H1 (cell line): ENCODE results near the gene HLA-F. TPM values are rescaled to one million over a fixed set of nuclear protein-coding genes. Genes with fewer than 3 reads are reported as not detected.

Experiments
- TAF1 ChIP-seq: IDR thresholded peaks from 2 replicates; pipeline ENCODE4 v1.6.1; 2011; ENCODE audit warnings: mild to moderate bottlenecking, low read depth, low read length
- YY1 ChIP-seq: IDR thresholded peaks from 2 replicates; pipeline ENCODE4 v1.6.1; 2011; ENCODE audit warnings: low read depth, mild to moderate bottlenecking, low read length
- polyA plus RNA-seq, 7 experiments: library from polyadenylated mRNA; depleted of rRNA in 3 of 7; stranded (reverse) in 5 of 7; unstranded in 2 of 7; fragments of >200 nt in 5 of 7; fragments of 200-250 nt in 2 of 7; gene quantifications; 1 replicate in 5 of 7; 2 replicates in 1 of 7; 4 replicates in 1 of 7; pipeline versions ENCODE4 v1.2.1 to v1.2.3, GENCODE V29; 2011 to 2013; ENCODE audit warnings: missing spikeins in 2 of 7, mixed read lengths in 2 of 7
- total RNA-seq: library from RNA; stranded (reverse); fragmentation: NEBNext Ultra II Directional; extraction: Animal tissue kit (Norgen Biotek cat#: 25700); gene quantifications from 2 replicates; pipeline ENCODE4 v1.2.1, GENCODE V29; 2021
- TF ChIP-seq, protein P1 (sequence below): fragments of 300-600 bp; sonication (generic); IDR thresholded peaks from 2 replicates; pipeline ENCODE4 v1.7.1; 2012; ENCODE audit warnings: low read length, moderate library complexity, mild to moderate bottlenecking, inconsistent platforms; ENCODE audit not compliant: insufficient replicate concordance

The HLA-F gene
- total and polyA plus RNA-seq, 2 of the 8 experiments (the other 6 are each of a cell fraction or from before 2014, with no cell fraction given) = 9.6 to 11.7 TPM

DNA sequence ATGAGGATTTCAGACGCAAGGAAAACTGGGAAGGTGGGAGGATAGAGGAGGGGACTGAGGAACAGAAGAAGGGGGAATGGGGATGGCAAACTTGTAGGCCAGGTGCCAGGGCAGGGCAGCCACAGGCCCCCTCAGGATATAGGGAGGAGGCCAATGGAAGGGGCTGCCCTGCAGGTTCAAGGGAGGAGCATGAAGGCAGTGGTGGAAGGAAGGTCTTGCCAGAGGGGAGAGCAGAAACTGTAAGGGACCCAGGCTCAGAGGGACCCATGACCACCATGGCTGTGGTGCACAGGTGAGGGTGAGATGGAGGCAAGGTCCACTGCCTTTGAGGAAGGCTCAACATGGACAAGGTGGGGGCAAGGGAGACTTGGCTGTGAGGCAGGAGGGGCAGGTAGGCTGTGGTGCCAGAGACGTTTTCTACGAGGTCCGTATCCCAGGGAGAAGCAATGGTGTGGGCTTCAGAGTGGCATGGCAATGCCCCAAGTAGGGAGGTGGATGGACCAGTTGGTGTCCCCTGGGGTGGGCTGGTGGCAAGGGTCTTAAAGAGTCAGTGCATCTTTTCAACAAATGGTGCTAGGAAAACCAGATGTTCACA, 22.7 kb downstream of the HLA-F start (continued):
- TF ChIP-seq, protein P1, sequence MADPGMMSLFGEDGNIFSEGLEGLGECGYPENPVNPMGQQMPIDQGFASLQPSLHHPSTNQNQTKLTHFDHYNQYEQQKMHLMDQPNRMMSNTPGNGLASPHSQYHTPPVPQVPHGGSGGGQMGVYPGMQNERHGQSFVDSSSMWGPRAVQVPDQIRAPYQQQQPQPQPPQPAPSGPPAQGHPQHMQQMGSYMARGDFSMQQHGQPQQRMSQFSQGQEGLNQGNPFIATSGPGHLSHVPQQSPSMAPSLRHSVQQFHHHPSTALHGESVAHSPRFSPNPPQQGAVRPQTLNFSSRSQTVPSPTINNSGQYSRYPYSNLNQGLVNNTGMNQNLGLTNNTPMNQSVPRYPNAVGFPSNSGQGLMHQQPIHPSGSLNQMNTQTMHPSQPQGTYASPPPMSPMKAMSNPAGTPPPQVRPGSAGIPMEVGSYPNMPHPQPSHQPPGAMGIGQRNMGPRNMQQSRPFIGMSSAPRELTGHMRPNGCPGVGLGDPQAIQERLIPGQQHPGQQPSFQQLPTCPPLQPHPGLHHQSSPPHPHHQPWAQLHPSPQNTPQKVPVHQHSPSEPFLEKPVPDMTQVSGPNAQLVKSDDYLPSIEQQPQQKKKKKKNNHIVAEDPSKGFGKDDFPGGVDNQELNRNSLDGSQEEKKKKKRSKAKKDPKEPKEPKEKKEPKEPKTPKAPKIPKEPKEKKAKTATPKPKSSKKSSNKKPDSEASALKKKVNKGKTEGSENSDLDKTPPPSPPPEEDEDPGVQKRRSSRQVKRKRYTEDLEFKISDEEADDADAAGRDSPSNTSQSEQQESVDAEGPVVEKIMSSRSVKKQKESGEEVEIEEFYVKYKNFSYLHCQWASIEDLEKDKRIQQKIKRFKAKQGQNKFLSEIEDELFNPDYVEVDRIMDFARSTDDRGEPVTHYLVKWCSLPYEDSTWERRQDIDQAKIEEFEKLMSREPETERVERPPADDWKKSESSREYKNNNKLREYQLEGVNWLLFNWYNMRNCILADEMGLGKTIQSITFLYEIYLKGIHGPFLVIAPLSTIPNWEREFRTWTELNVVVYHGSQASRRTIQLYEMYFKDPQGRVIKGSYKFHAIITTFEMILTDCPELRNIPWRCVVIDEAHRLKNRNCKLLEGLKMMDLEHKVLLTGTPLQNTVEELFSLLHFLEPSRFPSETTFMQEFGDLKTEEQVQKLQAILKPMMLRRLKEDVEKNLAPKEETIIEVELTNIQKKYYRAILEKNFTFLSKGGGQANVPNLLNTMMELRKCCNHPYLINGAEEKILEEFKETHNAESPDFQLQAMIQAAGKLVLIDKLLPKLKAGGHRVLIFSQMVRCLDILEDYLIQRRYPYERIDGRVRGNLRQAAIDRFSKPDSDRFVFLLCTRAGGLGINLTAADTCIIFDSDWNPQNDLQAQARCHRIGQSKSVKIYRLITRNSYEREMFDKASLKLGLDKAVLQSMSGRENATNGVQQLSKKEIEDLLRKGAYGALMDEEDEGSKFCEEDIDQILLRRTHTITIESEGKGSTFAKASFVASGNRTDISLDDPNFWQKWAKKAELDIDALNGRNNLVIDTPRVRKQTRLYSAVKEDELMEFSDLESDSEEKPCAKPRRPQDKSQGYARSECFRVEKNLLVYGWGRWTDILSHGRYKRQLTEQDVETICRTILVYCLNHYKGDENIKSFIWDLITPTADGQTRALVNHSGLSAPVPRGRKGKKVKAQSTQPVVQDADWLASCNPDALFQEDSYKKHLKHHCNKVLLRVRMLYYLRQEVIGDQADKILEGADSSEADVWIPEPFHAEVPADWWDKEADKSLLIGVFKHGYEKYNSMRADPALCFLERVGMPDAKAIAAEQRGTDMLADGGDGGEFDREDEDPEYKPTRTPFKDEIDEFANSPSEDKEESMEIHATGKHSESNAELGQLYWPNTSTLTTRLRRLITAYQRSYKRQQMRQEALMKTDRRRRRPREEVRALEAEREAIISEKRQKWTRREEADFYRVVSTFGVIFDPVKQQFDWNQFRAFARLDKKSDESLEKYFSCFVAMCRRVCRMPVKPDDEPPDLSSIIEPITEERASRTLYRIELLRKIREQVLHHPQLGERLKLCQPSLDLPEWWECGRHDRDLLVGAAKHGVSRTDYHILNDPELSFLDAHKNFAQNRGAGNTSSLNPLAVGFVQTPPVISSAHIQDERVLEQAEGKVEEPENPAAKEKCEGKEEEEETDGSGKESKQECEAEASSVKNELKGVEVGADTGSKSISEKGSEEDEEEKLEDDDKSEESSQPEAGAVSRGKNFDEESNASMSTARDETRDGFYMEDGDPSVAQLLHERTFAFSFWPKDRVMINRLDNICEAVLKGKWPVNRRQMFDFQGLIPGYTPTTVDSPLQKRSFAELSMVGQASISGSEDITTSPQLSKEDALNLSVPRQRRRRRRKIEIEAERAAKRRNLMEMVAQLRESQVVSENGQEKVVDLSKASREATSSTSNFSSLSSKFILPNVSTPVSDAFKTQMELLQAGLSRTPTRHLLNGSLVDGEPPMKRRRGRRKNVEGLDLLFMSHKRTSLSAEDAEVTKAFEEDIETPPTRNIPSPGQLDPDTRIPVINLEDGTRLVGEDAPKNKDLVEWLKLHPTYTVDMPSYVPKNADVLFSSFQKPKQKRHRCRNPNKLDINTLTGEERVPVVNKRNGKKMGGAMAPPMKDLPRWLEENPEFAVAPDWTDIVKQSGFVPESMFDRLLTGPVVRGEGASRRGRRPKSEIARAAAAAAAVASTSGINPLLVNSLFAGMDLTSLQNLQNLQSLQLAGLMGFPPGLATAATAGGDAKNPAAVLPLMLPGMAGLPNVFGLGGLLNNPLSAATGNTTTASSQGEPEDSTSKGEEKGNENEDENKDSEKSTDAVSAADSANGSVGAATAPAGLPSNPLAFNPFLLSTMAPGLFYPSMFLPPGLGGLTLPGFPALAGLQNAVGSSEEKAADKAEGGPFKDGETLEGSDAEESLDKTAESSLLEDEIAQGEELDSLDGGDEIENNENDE = no peak
- no peak for TF ChIP-seq TAF1
- no peak for TF ChIP-seq YY1
